Measurements from ENCODE around the gene ERP44. TPM values are rescaled to one million over a fixed set of nuclear protein-coding genes. Genes with fewer than 3 reads are reported as not detected.

Gene ERP44
- total RNA-seq, 2 donors from 2014 or later, result 11.2 to 11.5 TPM

DNA sequence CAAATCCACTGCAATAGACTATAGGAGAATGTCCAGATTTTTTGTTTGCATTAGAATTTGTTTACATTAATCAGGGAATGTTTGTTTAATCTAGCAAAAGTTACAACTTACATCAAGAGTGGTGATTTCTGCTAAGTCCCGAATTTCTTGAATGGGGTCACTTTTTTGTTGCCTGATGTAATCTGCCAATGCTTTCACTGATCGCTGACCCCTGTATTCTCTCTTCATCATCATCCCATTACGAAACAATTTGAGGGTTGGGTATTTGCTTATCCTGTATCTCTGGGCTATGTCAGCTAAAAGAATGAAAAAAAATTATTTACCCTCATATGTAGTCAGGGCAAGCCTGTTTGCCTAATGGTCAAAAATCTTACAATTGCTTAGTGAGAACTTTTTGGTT lies 76.9 kb downstream of the ERP44 start:
- H3K9me3 ChIP-seq, result no peaks in the 10 kb centered on the region
- WGBS, 2 donors, result 78 to 83% methylated on average over 3 of the region's 3 CpGs
- H3K4me3 ChIP-seq, result no peak overlapping the region
- DNase-seq (no peak), ATAC-seq (no peak)
- no peaks in the 10 kb centered on the region for H3K36me3 ChIP-seq (replicated peaks in 1 of 2; ENCODE audit: insufficient read depth in 1 of 2, low read depth in 2 of 2)
- H3K4me1 ChIP-seq, result no peaks in the 10 kb centered on the region
- intact Hi-C loops (cut with DNase I), result no loop called here
- no peak overlapping the region for H3K27ac ChIP-seq
- no peak for TF ChIP-seq POLR2A (IDR thresholded peaks at IDR 0.05)
- TF ChIP-seq, protein P1, sequence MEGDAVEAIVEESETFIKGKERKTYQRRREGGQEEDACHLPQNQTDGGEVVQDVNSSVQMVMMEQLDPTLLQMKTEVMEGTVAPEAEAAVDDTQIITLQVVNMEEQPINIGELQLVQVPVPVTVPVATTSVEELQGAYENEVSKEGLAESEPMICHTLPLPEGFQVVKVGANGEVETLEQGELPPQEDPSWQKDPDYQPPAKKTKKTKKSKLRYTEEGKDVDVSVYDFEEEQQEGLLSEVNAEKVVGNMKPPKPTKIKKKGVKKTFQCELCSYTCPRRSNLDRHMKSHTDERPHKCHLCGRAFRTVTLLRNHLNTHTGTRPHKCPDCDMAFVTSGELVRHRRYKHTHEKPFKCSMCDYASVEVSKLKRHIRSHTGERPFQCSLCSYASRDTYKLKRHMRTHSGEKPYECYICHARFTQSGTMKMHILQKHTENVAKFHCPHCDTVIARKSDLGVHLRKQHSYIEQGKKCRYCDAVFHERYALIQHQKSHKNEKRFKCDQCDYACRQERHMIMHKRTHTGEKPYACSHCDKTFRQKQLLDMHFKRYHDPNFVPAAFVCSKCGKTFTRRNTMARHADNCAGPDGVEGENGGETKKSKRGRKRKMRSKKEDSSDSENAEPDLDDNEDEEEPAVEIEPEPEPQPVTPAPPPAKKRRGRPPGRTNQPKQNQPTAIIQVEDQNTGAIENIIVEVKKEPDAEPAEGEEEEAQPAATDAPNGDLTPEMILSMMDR (IDR thresholded peaks at IDR 0.05), result no peak
- H3K27me3 ChIP-seq, result no peaks in the 10 kb centered on the region

DNA sequence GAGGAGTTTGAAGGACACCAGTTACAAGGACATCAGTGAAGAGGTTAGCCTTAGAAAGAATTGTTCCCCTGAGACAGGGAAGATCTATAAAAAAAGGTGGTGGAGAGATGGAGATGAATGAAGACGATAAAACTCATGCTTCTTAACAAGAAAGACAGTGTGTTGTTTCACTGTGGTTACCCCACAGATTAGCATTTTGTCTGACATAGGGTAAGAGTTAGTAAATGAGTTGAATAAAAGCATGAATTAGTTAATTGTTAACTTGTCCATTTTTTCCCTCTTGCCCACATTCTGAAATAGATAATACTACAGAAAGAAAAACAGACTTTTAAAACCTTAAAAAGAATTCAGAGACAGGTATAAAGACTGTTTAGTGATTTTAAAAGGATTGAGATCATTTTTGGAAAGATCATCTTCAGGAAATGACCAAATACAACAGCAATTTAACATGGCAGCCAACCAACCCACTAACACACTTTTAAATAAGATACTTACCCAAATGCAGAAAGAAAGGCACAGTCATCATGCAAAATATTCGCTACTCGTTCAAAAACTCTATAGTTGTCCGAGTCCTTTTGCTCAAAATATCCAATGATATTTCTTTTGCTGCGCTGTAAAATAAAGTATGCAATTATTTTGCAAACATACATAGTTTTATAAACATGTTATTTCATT lies 78.5 kb downstream of the ERP44 start:
- Histone ChIP-seq H3K36me3 (replicated peaks in 1 of 2; ENCODE audit: insufficient read depth in 1 of 2, low read depth in 2 of 2) (peaks cover 0 to 4% of the 10 kb centered on the region in 2 donors), H3K4me1 (no peaks in the 10 kb centered on the region), H3K27me3 (no peaks in the 10 kb centered on the region), H3K9me3 (no peaks in the 10 kb centered on the region), H3K27ac (no peak overlapping the region), H3K4me3 (no peak overlapping the region)
- TF ChIP-seq, protein P1 (IDR thresholded peaks at IDR 0.05), result no peak
- TF ChIP-seq POLR2A (IDR thresholded peaks at IDR 0.05), result no peak
- DNase-seq (no peak), ATAC-seq (no peak)
- intact Hi-C loops (cut with DNase I), result no loop called here
- WGBS, 2 donors, result 95 to 96% methylated on average over 5 of the region's 5 CpGs

DNA sequence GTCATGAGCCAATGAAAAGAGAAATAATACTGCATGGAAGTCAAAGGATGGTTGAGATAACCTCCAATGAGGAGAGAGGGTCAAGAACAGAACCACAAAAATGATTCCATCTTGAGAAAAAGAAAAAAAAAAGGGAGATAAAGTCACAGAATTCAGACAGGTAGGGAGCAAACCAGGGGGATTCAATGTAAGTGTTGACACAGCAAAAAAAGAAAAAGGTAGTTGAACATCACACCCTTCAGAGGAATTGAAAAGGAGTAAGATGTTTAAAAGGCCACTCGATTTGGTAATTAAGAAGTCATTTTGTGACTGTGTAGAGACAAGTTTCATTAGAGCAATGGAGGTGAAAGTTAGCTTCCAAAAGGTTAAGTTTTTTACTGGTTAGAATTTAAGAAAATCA lies 79.3 kb downstream of the ERP44 start:
- Histone ChIP-seq H3K27me3 (no peaks in the 10 kb centered on the region), H3K9me3 (no peaks in the 10 kb centered on the region), H3K4me1 (no peaks in the 10 kb centered on the region), H3K36me3 (replicated peaks in 1 of 2; ENCODE audit: insufficient read depth in 1 of 2, low read depth in 2 of 2) (peaks cover 0 to 4% of the 10 kb centered on the region in 2 donors), H3K4me3 (no peak overlapping the region), H3K27ac (no peak overlapping the region)
- DNase-seq, result no peak
- no peak for ATAC-seq
- intact Hi-C loops (cut with DNase I), result no loop called here
- 95 to 97% methylated on average over 1 of the region's 1 CpG for WGBS, 2 donors
- TF ChIP-seq, protein P1 (IDR thresholded peaks at IDR 0.05), result no peak
- no peak for TF ChIP-seq POLR2A (IDR thresholded peaks at IDR 0.05)

DNA sequence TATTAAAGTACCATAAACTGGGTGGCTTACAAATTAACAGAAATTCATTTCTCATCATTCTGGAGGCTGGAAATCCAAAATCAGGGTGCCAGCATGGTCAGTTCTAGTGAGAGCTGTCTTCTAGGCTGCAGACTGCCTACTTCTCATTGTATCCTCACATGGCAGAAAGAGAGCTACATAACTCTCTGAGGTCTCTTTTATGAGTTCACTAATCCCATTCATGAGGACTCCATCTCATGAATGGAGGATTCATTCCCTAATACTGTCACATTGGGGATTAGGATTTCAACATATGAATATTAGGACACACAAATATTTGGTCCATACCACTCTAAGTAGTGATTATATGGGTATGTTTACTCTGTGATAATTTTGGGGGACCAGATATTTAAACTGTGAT lies 84.0 kb downstream of the ERP44 start:
- ATAC-seq, result no peak
- no peak overlapping the region for H3K4me3 ChIP-seq
- no peaks in the 10 kb centered on the region for H3K9me3 ChIP-seq
- intact Hi-C loops (cut with DNase I), result no loop called here
- DNase-seq, result no peak
- TF ChIP-seq, protein P1 (IDR thresholded peaks at IDR 0.05), result no peak
- no peak for TF ChIP-seq POLR2A (IDR thresholded peaks at IDR 0.05)
- no peaks in the 10 kb centered on the region for H3K27me3 ChIP-seq
- H3K27ac ChIP-seq, result no peak overlapping the region
- H3K4me1 ChIP-seq, result no peaks in the 10 kb centered on the region
- peaks cover 0 to 4% of the 10 kb centered on the region in 2 donors for H3K36me3 ChIP-seq (replicated peaks in 1 of 2; ENCODE audit: insufficient read depth in 1 of 2, low read depth in 2 of 2)

DNA sequence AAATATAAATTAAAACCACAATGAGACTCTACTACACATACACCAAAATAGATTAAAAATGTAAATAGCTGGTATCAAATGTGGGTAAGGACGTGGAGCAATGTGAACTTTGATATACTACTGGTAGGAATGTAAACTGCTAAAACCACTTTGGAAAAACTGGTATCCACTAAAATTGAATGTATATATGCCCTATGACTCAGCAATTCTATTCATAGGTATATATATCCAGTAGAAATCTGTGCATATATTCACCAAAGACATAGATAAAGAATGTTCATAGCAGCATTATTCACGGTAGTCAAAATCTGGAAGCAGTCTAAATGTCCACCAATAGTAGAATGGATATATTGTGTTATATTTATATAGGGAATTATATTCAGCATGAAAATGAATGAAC lies 85.2 kb downstream of the ERP44 start:
- 62 to 63% methylated on average over 2 of the region's 2 CpGs for WGBS, 2 donors
- ATAC-seq, result no peak

More for the DNA sequence above, 85.2 kb downstream of the ERP44 start:
- H3K4me1 ChIP-seq, result no peaks in the 10 kb centered on the region
- DNase-seq, result no peak
- no peak for TF ChIP-seq POLR2A (IDR thresholded peaks at IDR 0.05)
- TF ChIP-seq, protein P1 (IDR thresholded peaks at IDR 0.05), result no peak
- no peaks in the 10 kb centered on the region for H3K27me3 ChIP-seq
- no peaks in the 10 kb centered on the region for H3K9me3 ChIP-seq
- peaks cover 0 to 4% of the 10 kb centered on the region in 2 donors for H3K36me3 ChIP-seq (replicated peaks in 1 of 2; ENCODE audit: insufficient read depth in 1 of 2, low read depth in 2 of 2)
- no peak overlapping the region for H3K27ac ChIP-seq
- intact Hi-C loops (cut with DNase I), result no loop called here
- H3K4me3 ChIP-seq, result no peak overlapping the region
